ENCODE measurements around the gene ZNF57. TPM values are rescaled to one million over a fixed set of nuclear protein-coding genes. Genes with fewer than 3 reads are reported as not detected.
"Not testable (repeated sequence)": the region's sequence is repeated elsewhere in the genome, so short reads cannot be mapped to it uniquely, and the experiment has no call there.

Gene ZNF57
- total RNA-seq, 2 experiments from 2014 or later = 5.0 to 5.1 TPM

DNA sequence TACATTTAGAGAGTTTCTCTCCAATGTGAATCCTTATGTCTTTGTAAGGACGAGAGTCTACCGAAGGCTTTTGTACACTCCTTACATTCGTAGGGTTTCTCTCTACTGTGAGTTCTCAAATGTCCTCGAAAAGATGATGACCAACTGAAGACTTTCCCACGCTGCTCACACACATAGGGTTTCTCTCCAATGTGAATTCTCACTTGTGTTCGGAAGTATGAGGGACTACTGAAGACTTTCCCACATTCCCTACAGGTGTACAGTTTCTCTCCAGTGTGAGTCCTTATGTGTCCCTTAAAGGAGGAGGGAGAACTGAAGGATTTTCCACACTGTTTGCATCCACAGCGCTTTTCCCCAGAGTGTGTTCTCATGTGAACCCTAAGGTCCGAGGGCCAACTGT is 4.0 kb upstream of the ZNF57 start:
- DNase-seq = no peak
- Mint-ChIP-seq H3K36me3 (ENCODE audit: low read depth) (peaks cover 4% of the 10 kb centered on the region), H3K27ac (no peak overlapping the region), H3K4me1 (ENCODE audit: low read depth) (peaks cover 7% of the 10 kb centered on the region), H3K27me3 (peaks cover 1% of the 10 kb centered on the region), H3K4me3 (no peak overlapping the region), H3K9me3 (peaks cover 13% of the 10 kb centered on the region)
- no peak for TF ChIP-seq CTCF (IDR thresholded peaks at IDR 0.05)
- ChIA-PET CTCF (interaction anchor here (1.8 kb wide), 1 partner anchor 9 kb away, joined by 8 read pairs; no protein-coding TSS in a partner anchor), POLR2A (no interaction called here)
- intact Hi-C loops (cut with micrococcal nuclease) = no loop called here
- no peak for ATAC-seq

- intact Hi-C loops (cut with micrococcal nuclease) = no loop called here
- peak overlapping the region; percentile 96 for H3K4me3 Mint-ChIP-seq
- no peak for ATAC-seq
These were observed 2.0 kb downstream of the ZNF57 start for GRCh38 chr19:2902590-2903218.

DNA sequence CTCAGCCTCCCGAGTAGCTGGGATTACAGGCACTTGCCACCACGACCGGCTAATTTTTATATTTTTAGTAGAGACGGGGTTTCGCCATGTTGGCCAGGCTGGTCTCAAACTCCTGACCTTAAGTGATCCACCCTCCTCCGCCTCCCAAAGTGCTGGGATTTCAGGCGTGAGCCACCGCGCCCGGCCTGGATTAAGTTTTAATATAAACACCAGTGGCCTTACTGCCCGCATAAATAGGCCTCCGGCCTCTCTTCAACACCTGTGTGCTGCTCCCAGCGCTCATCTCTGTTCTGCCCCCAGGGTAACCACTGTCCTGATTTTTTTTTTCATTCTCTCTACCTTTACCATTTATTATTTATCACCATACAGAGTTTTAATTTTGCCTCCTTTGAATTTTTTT is 2.6 kb downstream of the ZNF57 start:
- H3K9me3 Mint-ChIP-seq; H3K36me3 Mint-ChIP-seq (ENCODE audit: low read depth); DNase-seq; ATAC-seq; POLR2A ChIA-PET; H3K27me3 Mint-ChIP-seq; H3K27ac Mint-ChIP-seq; intact Hi-C loops (cut with micrococcal nuclease); H3K4me3 Mint-ChIP-seq: not testable (repeated sequence)
- CTCF ChIA-PET = interaction anchor here (1.0 to 1.1 kb wide), 2 partner anchors 16 to 49 kb away, joined by 3 to 4 read pairs; no protein-coding TSS in a partner anchor
- H3K4me1 Mint-ChIP-seq (ENCODE audit: low read depth) = peaks cover 32% of the 10 kb centered on the region

More at GRCh38 chr19:2902590-2903218, 2.0 kb downstream of the ZNF57 start:
- Mint-ChIP-seq H3K27ac (no peak overlapping the region), H3K36me3 (ENCODE audit: low read depth) (peaks cover 4% of the 10 kb centered on the region), H3K9me3 (peaks cover 2% of the 10 kb centered on the region), H3K4me1 (ENCODE audit: low read depth) (peaks cover 32% of the 10 kb centered on the region), H3K27me3 (no peaks in the 10 kb centered on the region)
- no peak for DNase-seq
- no peak for TF ChIP-seq CTCF (IDR thresholded peaks at IDR 0.05)
- POLR2A ChIA-PET = interaction anchor here (0.6 to 0.7 kb wide), 2 partner anchors 18 to 437 kb away, joined by 3 read pairs; no protein-coding TSS in a partner anchor
- CTCF ChIA-PET = no interaction called here

GRCh38 chr19:2905918-2906519 is 5.3 kb downstream of the ZNF57 start:
- intact Hi-C loops (cut with micrococcal nuclease) = no loop called here
- Mint-ChIP-seq H3K9me3 (no peaks in the 10 kb centered on the region), H3K27me3 (no peaks in the 10 kb centered on the region), H3K4me1 (ENCODE audit: low read depth) (peaks cover 35% of the 10 kb centered on the region), H3K27ac (no peak overlapping the region), H3K36me3 (ENCODE audit: low read depth) (peaks cover 6% of the 10 kb centered on the region), H3K4me3 (no peak overlapping the region)
- TF ChIP-seq CTCF (IDR thresholded peaks at IDR 0.05) = no peak
- ChIA-PET POLR2A (interaction anchor here (0.6 to 1.4 kb wide), 2 partner anchors 11 kb away, joined by 3 read pairs; no protein-coding TSS in a partner anchor), CTCF (interaction anchor here (1.2 kb wide), 1 partner anchor 45 kb away, joined by 3 read pairs; no protein-coding TSS in a partner anchor)
- DNase-seq (no peak), ATAC-seq (no peak)

GRCh38 chr19:2906631-2907195 is 6.0 kb downstream of the ZNF57 start:
- ATAC-seq (no peak), DNase-seq (no peak)
- Mint-ChIP-seq H3K27me3 (no peaks in the 10 kb centered on the region), H3K36me3 (ENCODE audit: low read depth) (peaks cover 10% of the 10 kb centered on the region), H3K9me3 (no peaks in the 10 kb centered on the region), H3K4me3 (no peak overlapping the region), H3K4me1 (ENCODE audit: low read depth) (peaks cover 36% of the 10 kb centered on the region), H3K27ac (no peak overlapping the region)
- CTCF ChIA-PET = no interaction called here
- no peak for TF ChIP-seq CTCF (IDR thresholded peaks at IDR 0.05)
- POLR2A ChIA-PET = interaction anchor here (0.6 to 1.4 kb wide), 2 partner anchors 11 kb away, joined by 3 read pairs; no protein-coding TSS in a partner anchor
- intact Hi-C loops (cut with micrococcal nuclease) = no loop called here

Data from activated CD8-positive, alpha-beta T cell treated with anti-CD3 and anti-CD28 coated beads for 36 hours (primary cell).